COLO829 (cell line): ENCODE results near the gene NRXN3.

Experiments
- DNase-seq: peaks from one replicate; pipeline ENCODE4 v3.0.0; 2012; ENCODE audit warnings: low spot score

Gene NRXN3

GRCh38 chr14:79693935-79694334, 1523.8 kb downstream of the NRXN3 start:
- no peak for DNase-seq

DNA sequence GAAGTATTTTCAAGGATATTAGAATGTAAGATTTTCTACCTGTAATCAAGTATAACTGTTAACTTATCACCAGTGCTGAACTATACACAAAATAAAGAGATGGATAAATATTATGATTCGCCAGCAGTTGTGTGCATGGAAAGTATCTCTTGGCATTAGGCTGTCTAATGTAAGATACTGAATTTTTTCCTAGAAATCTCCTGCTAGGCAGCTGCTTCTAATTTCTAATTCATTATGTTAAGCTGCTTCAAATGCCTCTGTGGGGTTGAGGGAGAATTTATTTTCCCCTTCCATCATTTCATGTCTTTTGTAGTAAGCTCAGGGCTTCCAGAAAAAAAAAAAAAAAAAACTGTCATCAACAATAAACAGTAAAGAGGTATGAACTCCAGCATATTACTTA, 1525.1 kb downstream of the NRXN3 start:
- DNase-seq: no peak

DNA sequence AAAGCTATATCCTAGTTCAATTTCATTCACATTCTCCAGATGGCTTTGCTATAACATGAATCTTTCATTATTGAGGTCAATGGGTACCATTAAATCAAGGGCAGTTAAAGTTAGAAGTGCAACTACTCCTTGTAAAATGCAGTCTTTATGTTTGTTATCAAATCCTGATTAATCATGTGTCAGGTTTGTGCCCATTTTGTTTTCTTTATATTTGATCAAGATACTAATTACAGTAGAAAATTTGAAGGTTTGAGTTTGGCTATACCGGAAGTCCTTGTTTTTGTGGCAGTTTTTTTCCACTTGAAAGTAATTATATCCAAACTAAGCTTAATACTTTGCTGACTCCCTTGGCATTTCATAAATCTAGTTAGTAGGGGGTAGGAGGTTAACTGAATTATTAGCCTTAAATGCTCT, 1528.1 kb downstream of the NRXN3 start:
- no peak for DNase-seq

DNA sequence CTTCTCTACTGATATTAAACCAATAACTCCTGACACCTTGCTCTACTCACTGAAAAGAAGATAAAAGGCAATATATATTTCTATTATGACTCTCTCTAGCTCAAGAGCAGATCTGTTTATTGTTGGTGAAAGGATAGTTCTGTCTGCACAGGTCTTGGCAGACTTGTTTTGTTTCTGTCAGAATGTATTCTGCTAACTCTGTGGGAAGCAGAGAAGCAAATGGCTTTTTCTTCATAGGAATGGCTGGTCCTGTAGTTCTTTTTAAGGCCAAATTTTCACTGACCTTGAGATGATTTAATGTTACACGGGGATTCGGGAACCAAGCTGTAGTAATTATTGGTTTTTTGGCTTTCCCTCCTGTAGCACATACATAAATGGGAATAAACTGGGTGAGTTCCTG, 1529.0 kb downstream of the NRXN3 start:
- no peak for DNase-seq

DNA sequence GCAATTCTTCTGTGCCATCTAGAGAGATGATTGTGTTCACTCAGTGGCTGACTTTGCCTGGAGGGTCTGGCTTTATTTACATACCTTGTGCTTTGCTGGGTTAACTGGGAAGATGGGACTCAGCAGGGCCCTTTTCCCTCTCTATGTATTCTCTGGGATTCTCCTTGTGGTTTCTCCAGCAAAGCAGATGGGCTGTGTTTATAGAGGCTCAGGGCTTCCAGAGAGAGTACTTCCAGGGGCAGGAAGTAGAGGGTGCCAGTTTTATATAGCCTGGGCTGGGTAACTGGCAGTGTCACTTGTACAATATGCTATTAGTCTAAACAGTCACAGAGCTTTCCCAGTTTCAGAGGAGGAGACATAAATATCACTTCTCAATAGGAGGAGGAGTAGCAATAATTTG, 1531.2 kb downstream of the NRXN3 start:
- no peak for DNase-seq

DNA sequence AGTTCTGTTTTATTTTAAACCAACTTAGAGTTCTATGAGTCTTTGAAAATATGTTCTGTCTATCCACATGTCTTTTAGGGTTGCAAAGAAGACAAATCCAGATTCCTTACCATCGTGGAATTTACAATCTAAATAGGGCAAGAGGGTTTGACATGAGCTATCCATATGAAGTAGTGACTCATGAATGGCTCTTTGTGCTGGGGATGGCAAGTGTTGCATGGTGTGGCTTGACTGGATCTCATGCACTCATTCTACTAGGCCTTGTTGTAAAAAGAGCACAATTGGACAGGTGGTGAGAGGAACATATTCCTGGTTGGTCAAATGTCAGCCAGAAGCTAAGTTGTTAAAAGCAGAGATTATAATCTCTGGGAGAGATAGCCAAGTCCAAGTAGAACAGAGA, 1532.0 kb downstream of the NRXN3 start:
- DNase-seq: peak; percentile 48

GRCh38 chr14:79703209-79703608, 1533.0 kb downstream of the NRXN3 start:
- DNase-seq: no peak

DNA sequence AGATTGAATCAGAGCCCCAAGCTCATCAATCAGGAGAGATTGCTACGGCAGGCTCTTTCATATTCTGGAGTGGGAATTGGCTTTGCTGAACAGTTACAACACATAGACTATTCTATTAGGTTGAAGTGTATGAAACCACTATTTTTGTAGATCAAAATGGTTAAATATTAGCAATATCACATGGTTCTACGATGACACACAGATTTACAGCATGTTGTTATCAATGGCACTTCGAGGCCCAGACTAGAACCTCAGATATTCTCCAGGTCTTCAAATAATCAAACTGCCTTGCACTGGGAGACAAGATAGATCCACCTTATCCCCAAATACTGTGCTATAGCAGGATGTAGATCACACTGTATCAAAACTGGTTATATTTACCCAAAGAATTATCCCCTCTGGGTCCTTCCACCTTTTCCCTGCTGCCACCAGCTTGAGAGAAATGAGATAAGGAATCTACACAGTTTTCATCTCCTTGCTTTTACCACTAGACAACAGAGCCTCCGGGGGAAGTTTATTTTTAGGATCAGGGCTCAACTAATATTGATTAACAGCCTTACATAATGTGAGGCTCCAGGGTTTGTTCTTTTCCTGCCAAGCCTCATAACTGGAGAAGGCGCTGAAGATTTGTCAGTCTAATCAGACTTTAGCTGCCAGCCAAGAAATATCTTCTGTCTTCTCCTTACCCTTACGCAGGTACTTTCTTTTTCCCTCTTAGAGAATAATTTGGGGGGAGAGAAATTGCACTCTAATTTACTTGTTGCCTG, 1534.1 kb downstream of the NRXN3 start:
- DNase-seq: no peak

DNA sequence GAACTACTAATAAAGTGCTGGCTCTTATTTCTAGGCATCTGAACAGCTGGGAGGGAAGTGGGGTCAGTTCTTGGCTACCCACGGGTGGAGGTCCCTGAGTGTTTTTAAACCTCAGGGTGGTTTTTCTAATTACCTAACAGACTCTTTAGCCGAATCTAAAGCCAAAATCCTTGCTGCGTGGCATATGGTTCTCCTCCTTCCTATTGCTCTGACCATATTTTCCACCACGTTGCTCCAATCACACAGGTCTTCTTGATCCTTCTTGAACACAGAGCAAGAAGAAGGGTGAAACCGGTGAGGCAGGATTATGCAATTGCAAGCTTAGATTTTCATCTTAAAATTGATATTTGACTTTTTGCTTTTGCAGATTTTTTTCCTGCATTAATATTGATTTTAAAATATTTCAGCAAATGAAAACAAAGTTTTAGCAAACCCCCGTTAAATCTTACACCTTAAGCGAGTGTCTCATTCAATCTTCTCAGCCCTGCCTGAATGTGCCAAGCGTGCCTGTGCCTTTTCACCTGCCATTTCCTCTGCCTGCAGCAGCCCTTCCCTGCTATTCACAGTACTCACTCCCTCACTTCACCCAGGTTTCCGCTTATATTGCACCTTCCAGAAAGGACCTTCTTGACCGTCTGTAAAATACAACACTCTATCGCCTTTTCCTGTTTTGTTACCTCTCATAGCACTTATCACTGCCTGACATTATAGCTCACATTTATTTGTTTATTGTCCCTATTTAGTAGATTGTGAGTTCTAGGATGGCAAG, 1535.1 kb downstream of the NRXN3 start:
- no peak for DNase-seq

GRCh38 chr14:79706382-79706781, 1536.2 kb downstream of the NRXN3 start:
- DNase-seq: no peak

- no peak for DNase-seq
Observed at GRCh38 chr14:79708426-79709388, 1538.5 kb downstream of the NRXN3 start.

- DNase-seq: no peak
Observed at GRCh38 chr14:79709573-79709972, 1539.4 kb downstream of the NRXN3 start.

GRCh38 chr14:79712302-79712950, 1542.3 kb downstream of the NRXN3 start:
- DNase-seq: no peak

- DNase-seq: no peak
Observed at GRCh38 chr14:79721399-79722084, 1551.4 kb downstream of the NRXN3 start.

DNA sequence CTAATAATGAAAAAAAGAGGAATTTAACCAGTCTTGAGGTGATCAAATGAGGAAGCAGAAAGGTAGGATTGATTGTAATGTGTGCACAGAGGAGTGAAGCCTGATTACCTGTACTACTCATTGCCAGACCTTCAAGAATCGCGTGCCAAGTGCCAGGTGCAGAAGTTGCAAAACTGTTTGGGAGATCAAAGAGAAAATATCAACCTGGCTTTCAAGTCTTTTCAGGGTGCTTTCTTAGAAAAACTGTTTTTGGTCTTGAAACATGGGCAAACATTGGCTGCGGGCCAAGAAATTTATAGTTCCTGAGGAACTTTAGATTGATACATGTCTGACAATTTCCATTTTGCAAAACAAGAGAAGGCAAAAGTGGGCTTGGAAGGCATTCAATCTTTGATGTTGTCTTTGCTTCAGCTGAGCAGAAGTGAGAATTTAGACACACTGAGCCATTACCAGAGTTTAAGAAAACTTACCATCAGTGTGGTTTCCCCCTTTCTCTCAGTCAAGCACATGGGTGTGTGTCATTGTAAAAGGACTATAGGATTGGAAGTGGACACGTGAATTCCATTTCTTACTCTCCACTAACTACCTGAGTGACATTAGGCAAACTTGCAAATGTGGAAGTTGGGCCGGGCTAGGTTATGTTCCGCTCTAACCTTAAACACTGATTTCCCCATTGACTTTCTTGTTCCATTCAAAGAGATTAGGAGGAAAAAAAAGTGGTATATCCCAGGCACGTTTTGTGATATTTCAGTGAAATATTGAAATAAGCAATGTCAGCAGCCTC, 1555.0 kb downstream of the NRXN3 start:
- DNase-seq: no peak

DNA sequence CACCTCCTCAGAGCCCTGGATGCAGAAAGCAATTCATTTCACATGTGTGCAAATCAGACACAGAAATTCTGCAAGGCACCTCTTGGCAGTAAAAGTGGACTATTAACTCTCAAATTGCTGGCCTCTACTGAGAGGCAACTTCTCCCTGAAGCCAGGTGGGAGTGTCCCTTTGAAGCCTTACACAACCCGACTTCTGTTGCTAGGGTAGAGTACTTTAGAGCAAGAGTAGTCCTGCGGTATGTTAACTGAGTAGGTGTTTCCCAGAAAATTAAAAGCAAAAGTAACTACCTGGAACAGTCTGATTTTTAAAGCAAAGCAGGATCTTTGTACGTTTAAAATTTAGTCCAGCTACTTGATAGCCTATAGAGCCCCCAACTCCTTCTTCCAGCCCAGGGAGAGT, 1557.7 kb downstream of the NRXN3 start:
- DNase-seq: no peak

DNA sequence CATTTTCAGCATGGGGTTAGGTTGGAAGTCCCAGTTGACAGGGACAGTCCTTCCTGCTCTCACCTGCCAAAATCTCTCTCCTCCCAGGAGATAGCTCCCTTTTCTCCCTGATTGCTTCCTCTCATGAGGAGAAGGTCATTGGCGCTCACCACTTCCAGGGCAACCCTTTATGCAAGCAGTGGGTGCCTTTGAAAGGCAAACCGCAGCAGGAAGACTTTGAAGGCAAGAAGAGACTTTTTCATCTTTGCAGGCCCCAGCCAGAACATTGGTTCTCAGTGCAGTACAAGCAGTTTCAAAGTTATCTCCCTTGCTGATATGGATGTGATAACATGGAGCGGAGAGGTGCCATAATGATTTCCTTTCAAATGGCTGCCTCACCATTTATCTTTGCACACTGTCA, 1558.2 kb downstream of the NRXN3 start:
- no peak for DNase-seq

DNA sequence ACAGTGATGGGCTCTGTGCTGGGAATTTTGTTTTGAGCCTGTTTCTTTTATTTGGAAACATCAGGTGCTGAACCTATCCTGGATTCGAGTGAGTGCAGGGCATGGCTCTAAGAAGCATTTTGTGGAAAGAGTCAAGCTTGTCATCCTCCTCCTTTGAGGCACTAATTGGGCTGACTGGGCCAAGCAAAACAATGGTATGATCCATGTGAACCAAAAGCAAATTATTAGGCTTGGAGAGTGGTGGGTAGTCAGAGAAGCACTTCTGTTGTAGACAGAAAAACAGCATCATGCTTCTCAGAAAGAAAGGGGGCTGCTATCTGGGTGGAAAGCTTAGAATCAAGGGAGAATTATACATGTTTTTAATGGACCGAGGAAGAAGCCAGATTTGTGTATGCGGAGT, 1559.6 kb downstream of the NRXN3 start:
- DNase-seq: no peak

- DNase-seq: no peak
Observed at GRCh38 chr14:79730196-79730595, 1560.0 kb downstream of the NRXN3 start.

GRCh38 chr14:79730953-79731352, 1560.8 kb downstream of the NRXN3 start:
- DNase-seq: no peak
